GM12878 (cell line): ENCODE data around the gene PCDHGA4. TPM values are rescaled to one million over a fixed set of nuclear protein-coding genes. Genes with fewer than 3 reads are reported as not detected.
"Not testable (repeated sequence)": the region's sequence is repeated elsewhere in the genome, so short reads cannot be mapped to it uniquely, and the experiment has no call there.

Source experiments
- ATAC-seq: fragments of 200-7000 bp; cut with Tn5 transposase; 3 replicates; pipeline ENCODE4 v1.9.1; 2020; ENCODE audit warnings: mild to moderate bottlenecking, moderate library complexity
- BruUV-seq: library from RNA; stranded (reverse); fragments of 400-500 nt; replicated peaks from 2 replicates; lab custom pipeline; 2021; lab: Mats Ljungman, UMichigan
- CTCF ChIA-PET: fragments of 300-600 bp; sonication (Branson Sonifier 250); formaldehyde crosslinking; extraction: SDS; loops from one replicate; lab custom pipeline; 2021; ENCODE audit warnings: inconsistent platforms; lab: Yijun Ruan, JAX
- POLR2A ChIA-PET: fragments of 350-600 bp; formaldehyde crosslinking; extraction: SDS; loops from one replicate; lab custom pipeline; 2021; ENCODE audit warnings: inconsistent platforms; lab: Charles Lee
- RAD21 ChIA-PET: fragments of 300-600 bp; sonication (Branson Sonifier 250); formaldehyde crosslinking; loops from one replicate; lab custom pipeline; 2023; ENCODE audit warnings: antibody characterized with exemption; ENCODE audit not compliant: unreplicated experiment; lab: Charles Lee
- SMC1A ChIA-PET: fragments of 300-600 bp; sonication (Branson Sonifier 250); formaldehyde crosslinking; loops from one replicate; lab custom pipeline; 2023; ENCODE audit not compliant: unreplicated experiment, uncharacterized antibody; lab: Charles Lee
- DNase-seq: peaks from one replicate; pipeline ENCODE4 v3.0.0-alpha.2; 2011; ENCODE audit warnings: low read depth, low spot score
- FAIRE-seq: peaks from 3 replicates; lab custom pipeline; 2011; peaks lifted over from hg19 to GRCh38; lab: Jason Lieb, UNC
- H2AFZ ChIP-seq: 2 replicates; pipeline ENCODE4 v1.6.0; 2011; ENCODE audit warnings: low read depth, low read length, control low read depth; ENCODE audit not compliant: control insufficient read depth
- H3K27ac ChIP-seq: 2 replicates; pipeline ENCODE4 v1.5.1; 2011; ENCODE audit warnings: control low read depth; ENCODE audit not compliant: control insufficient read depth, insufficient read depth
- H3K27me3 ChIP-seq, 2 experiments: replicated peaks in 1 of 2; 2 replicates each; pipeline versions ENCODE4 v1.6.0 to v1.6.1; 2011; ENCODE audit warnings: low read length in 1 of 2; ENCODE audit not compliant: control insufficient read depth in 2 of 2, insufficient read depth in 2 of 2
- H3K36me3 ChIP-seq, 2 experiments: 2 replicates each; pipeline ENCODE4 v1.5.1; 2011; ENCODE audit warnings: low read length in 1 of 2; ENCODE audit not compliant: control insufficient read depth in 2 of 2, insufficient read depth in 2 of 2
- H3K4me1 ChIP-seq: 2 replicates; pipeline ENCODE4 v1.6.1; 2011; ENCODE audit warnings: mild to moderate bottlenecking, low read length, moderate library complexity, mixed read lengths; ENCODE audit not compliant: control insufficient read depth, insufficient read depth
- H3K4me2 ChIP-seq: 2 replicates; pipeline ENCODE4 v1.6.0; 2011; ENCODE audit warnings: control low read depth; ENCODE audit not compliant: control insufficient read depth, insufficient read depth
- H3K4me3 ChIP-seq: fragments of 200-600 bp; sonication (generic); 2 replicates; pipeline ENCODE4 v1.5.1; 2016
- H3K79me2 ChIP-seq: 2 replicates; pipeline ENCODE4 v1.6.0; 2011; ENCODE audit warnings: low read length; ENCODE audit not compliant: control insufficient read depth, insufficient read depth
- H3K9ac ChIP-seq: 2 replicates; pipeline ENCODE4 v1.8.0; 2011; ENCODE audit warnings: low read length, control low read depth, mixed read lengths; ENCODE audit not compliant: control insufficient read depth, insufficient read depth
- H3K9me3 ChIP-seq: replicated peaks from 3 replicates; pipeline ENCODE4 v1.5.1; 2011; ENCODE audit warnings: mild to moderate bottlenecking, low read length; ENCODE audit not compliant: control insufficient read depth, insufficient read depth
- H4K20me1 ChIP-seq: 2 replicates; pipeline ENCODE4 v1.6.0; 2011; ENCODE audit not compliant: control insufficient read depth, insufficient read depth
- BMI1 ChIP-seq: fragments of 450-650 bp; IDR thresholded peaks from 2 replicates; pipeline ENCODE4 v1.6.1; 2016; ENCODE audit warnings: mild to moderate bottlenecking, moderate library complexity, borderline replicate concordance
- BRCA1 ChIP-seq: IDR thresholded peaks from 2 replicates; pipeline ENCODE4 v1.6.1; 2011; ENCODE audit warnings: low read depth, low read length, improper control_type of control experiment
- E2F8 ChIP-seq: fragments of 450-650 bp; IDR thresholded peaks from 2 replicates; pipeline ENCODE4 v1.6.1; 2018; ENCODE audit warnings: mild to moderate bottlenecking, low read depth, moderate library complexity; ENCODE audit not compliant: partially characterized antibody
- EZH2 ChIP-seq: IDR thresholded peaks from 2 replicates; pipeline ENCODE4 v1.6.1; 2012; ENCODE audit warnings: low read depth, mild to moderate bottlenecking, control low read depth, inconsistent platforms, low read length, borderline replicate concordance; ENCODE audit not compliant: control insufficient read depth
- MTA3 ChIP-seq: IDR thresholded peaks from 2 replicates; pipeline ENCODE4 v1.6.1; 2012; ENCODE audit warnings: low read length, inconsistent platforms, borderline replicate concordance
- NFYA ChIP-seq: IDR thresholded peaks from 2 replicates; pipeline ENCODE4 v1.6.1; 2011; ENCODE audit warnings: low read depth, mild to moderate bottlenecking, low read length, improper control_type of control experiment, borderline replicate concordance
- STAT3 ChIP-seq: IDR thresholded peaks from 2 replicates; pipeline ENCODE4 v1.6.1; 2011; ENCODE audit warnings: low read depth, low read length, improper control_type of control experiment
- TCF7 ChIP-seq: IDR thresholded peaks from 2 replicates; pipeline ENCODE4 v1.6.1; 2014; ENCODE audit warnings: antibody characterized with exemption, borderline replicate concordance
- USF2 ChIP-seq: IDR thresholded peaks from 2 replicates; pipeline ENCODE4 v1.6.1; 2011; ENCODE audit warnings: low read depth, low read length, improper control_type of control experiment, borderline replicate concordance
- ZBTB11 ChIP-seq: fragments of 450-650 bp; formaldehyde crosslinking; IDR thresholded peaks from 2 replicates; pipeline ENCODE4 v1.5.0; 2022; ENCODE audit warnings: mild to moderate bottlenecking, missing genetic modification characterization
- ZBTB40 ChIP-seq: fragments of 450-650 bp; IDR thresholded peaks from 2 replicates; pipeline ENCODE4 v1.6.1; 2016; ENCODE audit warnings: mild to moderate bottlenecking, moderate library complexity, borderline replicate concordance
- WGBS: methylation state at CpG from one replicate; pipeline ENCODE4 v1.1.6; 2016; ENCODE audit warnings: low lambda C conversion rate; ENCODE audit not compliant: insufficient replicate concordance, insufficient coverage; ENCODE audit errors: missing lambda C conversion rate; 5-methylcytosine and 5-hydroxymethylcytosine counted together
- in situ Hi-C: fragments of 300-500 bp; cut with MboI; formaldehyde crosslinking; loops from 9 replicates; pipeline ENCODE4 v1.14.3; 2018; ENCODE audit warnings: mixed read lengths
- intact Hi-C: fragments of 100-400 bp; cut with micrococcal nuclease; formaldehyde crosslinking; loops from one replicate; pipeline ENCODE4 v1.14.2; 2022; ENCODE audit not compliant: unreplicated experiment
- polyA plus RNA-seq, 11 experiments: library from polyadenylated mRNA; depleted of rRNA in 4 of 11; unstranded in 6 of 11; stranded (reverse) in 5 of 11; fragments of >200 nt; fragmentation: Nextera tagmentation in 4 of 11; fragmentation: Illumina TruSeq in 1 of 11; extraction: Ambion mirVana in 4 of 11; extraction: Trizol in 1 of 11; gene quantifications; 1 replicate in 1 of 11; 2 replicates in 10 of 11; pipeline versions ENCODE4 v1.2.1 to v1.2.3, GENCODE V29; 2011 to 2016; ENCODE audit warnings: inconsistent platforms in 2 of 11, missing spikeins in 2 of 11, low read depth in 1 of 11
- total RNA-seq, 4 experiments: library from RNA; depleted of rRNA in 3 of 4; stranded (reverse); fragments of >200 nt in 3 of 4; fragmentation: Illumina TruSeq in 1 of 4; extraction: Trizol in 1 of 4; gene quantifications; 2 replicates each; pipeline versions ENCODE4 v1.2.1 to v1.2.3, GENCODE V29; 2013 to 2021

PCDHGA4 gene
- total and polyA plus RNA-seq, 10 of the 15 experiments (the other 5 are each of a cell fraction or from before 2014, with no cell fraction given) = 0.09 to 0.17 (median 0.13) TPM; not detected in 3

GRCh38 chr5:141345327-141345726 is 9.5 kb upstream of the PCDHGA4 start (continued):
- no peak for TF ChIP-seq ZBTB40
- TF ChIP-seq MTA3 = no peak
- TF ChIP-seq STAT3 = no peak
- TF ChIP-seq ZBTB11 (CRISPR knock-in tag) = no peak
- no peak for TF ChIP-seq BMI1
- TF ChIP-seq EZH2 = no peak
- TF ChIP-seq E2F8 = no peak
- TF ChIP-seq NFYA = no peak
- no peak for TF ChIP-seq USF2
- TF ChIP-seq TCF7 = no peak
- no peak for TF ChIP-seq BRCA1

- 93% methylated on average over 18 of the region's 35 CpGs for WGBS
- RAD21 ChIA-PET, DNase-seq, H2AFZ ChIP-seq, H3K4me3 ChIP-seq, POLR2A ChIA-PET, ATAC-seq, H3K9ac ChIP-seq, FAIRE-seq, in situ Hi-C loops, H3K79me2 ChIP-seq, H4K20me1 ChIP-seq, SMC1A ChIA-PET, H3K27ac ChIP-seq, BruUV-seq, H3K4me1 ChIP-seq, H3K27me3 ChIP-seq, H3K4me2 ChIP-seq, H3K9me3 ChIP-seq, H3K36me3 ChIP-seq, intact Hi-C loops: not testable (repeated sequence)
- CTCF ChIA-PET = interaction anchor here (0.6 to 0.7 kb wide), 2 partner anchors 9 to 34 kb away, joined by 3 to 4 read pairs; partner anchors contain the start of gene PCDHGA4
Observed at GRCh38 chr5:141346017-141346416, 8.8 kb upstream of the PCDHGA4 start.
